Sigmoid colon (tissue), 4 donors: ENCODE measurements around the gene C1orf116.

Source experiments
- EP300 ChIP-seq, 4 donors: sonication (generic); formaldehyde crosslinking; IDR thresholded peaks; one replicate each; pipeline ENCODE4 v1.6.1; 2017; ENCODE audit warnings: antibody characterized with exemption in 4 of 4
- POLR2A ChIP-seq, 2 donors: fragments of 450-650 bp; IDR thresholded peaks; one replicate each; pipeline ENCODE4 v1.6.1; 2016; ENCODE audit warnings: antibody characterized with exemption in 2 of 2, mild to moderate bottlenecking in 2 of 2, moderate library complexity in 2 of 2
- POLR2AphosphoS5 ChIP-seq, 4 donors: sonication (generic); formaldehyde crosslinking; IDR thresholded peaks; one replicate each; pipeline ENCODE4 v1.6.1; 2017; ENCODE audit warnings: antibody characterized with exemption in 4 of 4
- TF ChIP-seq, protein P1 (sequence below), 4 experiments: fragments of 450-650 bp in 3 of 4; fragments of 200-600 bp in 1 of 4; IDR thresholded peaks; one replicate each; pipeline ENCODE4 v1.5.1; 2016 to 2019; ENCODE audit warnings: antibody characterized with exemption in 4 of 4, mild to moderate bottlenecking in 3 of 4, moderate library complexity in 2 of 4

DNA sequence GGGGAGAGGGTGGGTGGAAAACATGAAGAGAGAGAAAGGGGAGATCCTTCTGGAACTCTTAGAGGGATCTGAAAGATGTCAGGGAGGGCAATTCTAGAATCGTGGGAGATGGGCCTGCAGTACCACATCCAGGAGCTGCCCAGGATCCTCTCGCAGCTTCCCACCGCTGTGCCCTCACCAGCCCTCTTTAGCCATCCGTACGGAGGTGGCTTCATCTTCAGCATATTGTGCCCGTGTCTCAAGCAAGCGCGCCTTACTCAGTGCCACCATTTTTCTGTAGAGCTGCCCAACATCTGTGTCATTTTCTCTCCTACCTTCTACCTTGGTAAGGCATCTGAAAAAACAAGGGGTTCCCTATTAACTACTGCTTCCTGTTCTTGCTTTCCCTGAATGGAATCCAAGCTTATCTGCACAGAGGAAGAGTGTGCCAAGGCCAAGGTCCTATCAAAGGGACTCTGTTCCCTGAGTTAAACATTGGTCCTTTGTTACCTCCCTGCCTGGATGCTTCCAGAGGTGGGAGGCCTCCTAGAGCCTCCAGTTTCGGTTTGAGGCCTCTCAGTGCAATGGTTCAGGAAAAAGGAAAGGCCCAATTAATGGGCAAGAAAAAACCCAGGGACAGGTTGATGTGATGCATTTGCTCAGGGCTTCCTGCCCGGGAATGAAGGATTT lies 23.2 kb downstream of the C1orf116 start:
- TF ChIP-seq, protein P1, sequence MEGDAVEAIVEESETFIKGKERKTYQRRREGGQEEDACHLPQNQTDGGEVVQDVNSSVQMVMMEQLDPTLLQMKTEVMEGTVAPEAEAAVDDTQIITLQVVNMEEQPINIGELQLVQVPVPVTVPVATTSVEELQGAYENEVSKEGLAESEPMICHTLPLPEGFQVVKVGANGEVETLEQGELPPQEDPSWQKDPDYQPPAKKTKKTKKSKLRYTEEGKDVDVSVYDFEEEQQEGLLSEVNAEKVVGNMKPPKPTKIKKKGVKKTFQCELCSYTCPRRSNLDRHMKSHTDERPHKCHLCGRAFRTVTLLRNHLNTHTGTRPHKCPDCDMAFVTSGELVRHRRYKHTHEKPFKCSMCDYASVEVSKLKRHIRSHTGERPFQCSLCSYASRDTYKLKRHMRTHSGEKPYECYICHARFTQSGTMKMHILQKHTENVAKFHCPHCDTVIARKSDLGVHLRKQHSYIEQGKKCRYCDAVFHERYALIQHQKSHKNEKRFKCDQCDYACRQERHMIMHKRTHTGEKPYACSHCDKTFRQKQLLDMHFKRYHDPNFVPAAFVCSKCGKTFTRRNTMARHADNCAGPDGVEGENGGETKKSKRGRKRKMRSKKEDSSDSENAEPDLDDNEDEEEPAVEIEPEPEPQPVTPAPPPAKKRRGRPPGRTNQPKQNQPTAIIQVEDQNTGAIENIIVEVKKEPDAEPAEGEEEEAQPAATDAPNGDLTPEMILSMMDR (IDR thresholded peaks at IDR 0.05) = no peak
- TF ChIP-seq POLR2A (IDR thresholded peaks at IDR 0.05) = no peak
- TF ChIP-seq EP300 (IDR thresholded peaks at IDR 0.05) = no peak
- TF ChIP-seq POLR2AphosphoS5 (IDR thresholded peaks at IDR 0.05) = no peak
